Ascending aorta (tissue), 2 donors: ENCODE data around the gene STAP2. TPM values are rescaled to one million over a fixed set of nuclear protein-coding genes. Genes with fewer than 3 reads are reported as not detected.

ENCODE experiments used
- DNase-seq, 2 donors: peaks; one replicate each; pipeline ENCODE4 v3.0.0-alpha.2; 2019; ENCODE audit warnings: low spot score in 2 of 2
- H3K27ac ChIP-seq, 2 donors: fragments of 200-600 bp; sonication (generic); one replicate each; pipeline ENCODE4 v1.5.1; 2016 to 2017; ENCODE audit warnings: mild to moderate bottlenecking in 1 of 2
- H3K27me3 ChIP-seq: fragments of 200-600 bp; sonication (generic); one replicate; pipeline ENCODE4 v1.5.1; 2017
- H3K36me3 ChIP-seq, 2 donors: fragments of 200-600 bp; sonication (generic); one replicate each; pipeline ENCODE4 v1.5.1; 2016
- H3K4me1 ChIP-seq, 2 donors: fragments of 200-600 bp; sonication (generic); one replicate each; pipeline ENCODE4 v1.5.1; 2016 to 2017; ENCODE audit warnings: mild to moderate bottlenecking in 1 of 2
- H3K4me3 ChIP-seq, 2 donors: fragments of 200-600 bp; sonication (generic); one replicate each; pipeline ENCODE4 v1.5.1; 2016 to 2017; ENCODE audit warnings: mild to moderate bottlenecking in 1 of 2
- H3K9me3 ChIP-seq, 2 donors: fragments of 200-600 bp; sonication (generic); one replicate each; pipeline ENCODE4 v1.5.1; 2016
- CTCF ChIP-seq, 3 experiments: fragments of 200-600 bp in 2 of 3; fragments of 450-650 bp in 1 of 3; sonication (generic) in 2 of 3; IDR thresholded peaks; one replicate each; pipeline ENCODE4 v1.5.1; 2016 to 2019; ENCODE audit warnings: antibody characterized with exemption in 3 of 3, mild to moderate bottlenecking in 1 of 3, moderate library complexity in 1 of 3
- intact Hi-C: fragments of 100-400 bp; cut with DNase I; formaldehyde crosslinking; loops from one replicate; pipeline ENCODE4 v1.15.1; 2023
- total RNA-seq: library from RNA; depleted of rRNA; stranded (reverse); fragments of >200 nt; gene quantifications from one replicate; pipeline ENCODE4 v1.1.0, GENCODE V29; 2016

Gene STAP2
- total RNA-seq, 1 donor from 2014 or later, result 6.6 TPM

GRCh38 chr19:4365791-4366665 is 27.4 kb upstream of the STAP2 start:
- H3K36me3 ChIP-seq, result peaks cover 44 to 57% of the 10 kb centered on the region in 2 donors
- H3K9me3 ChIP-seq, result no peaks in the 10 kb centered on the region
- intact Hi-C loops, result no loop called here
- TF ChIP-seq CTCF (IDR thresholded peaks at IDR 0.05), result no peak
- DNase-seq, result no peak
- no peak overlapping the region for H3K27ac ChIP-seq
- H3K27me3 ChIP-seq, result no peaks in the 10 kb centered on the region
- no peak overlapping the region for H3K4me3 ChIP-seq
- H3K4me1 ChIP-seq, result peaks cover 0 to 21% of the 10 kb centered on the region in 2 donors

GRCh38 chr19:4365341-4365740 is 26.7 kb upstream of the STAP2 start:
- Histone ChIP-seq H3K4me3 (no peak overlapping the region), H3K9me3 (no peaks in the 10 kb centered on the region), H3K27ac (no peak overlapping the region), H3K27me3 (no peaks in the 10 kb centered on the region), H3K36me3 (peaks cover 51 to 64% of the 10 kb centered on the region in 2 donors), H3K4me1 (peaks cover 0 to 14% of the 10 kb centered on the region in 2 donors)
- TF ChIP-seq CTCF (IDR thresholded peaks at IDR 0.05), result no peak
- DNase-seq, result no peak
- intact Hi-C loops, result no loop called here

- Histone ChIP-seq H3K4me3 (no peak overlapping the region), H3K36me3 (peaks cover 60 to 80% of the 10 kb centered on the region in 2 donors), H3K27me3 (no peaks in the 10 kb centered on the region), H3K9me3 (no peaks in the 10 kb centered on the region), H3K4me1 (peaks cover 0 to 9% of the 10 kb centered on the region in 2 donors), H3K27ac (no peak overlapping the region)
- DNase-seq, result no peak
- intact Hi-C loops, result no loop called here
- TF ChIP-seq CTCF (IDR thresholded peaks at IDR 0.05), result no peak
Observed at GRCh38 chr19:4363571-4364304, 25.1 kb upstream of the STAP2 start.

- intact Hi-C loops, result no loop called here
- Histone ChIP-seq H3K36me3 (peaks cover 60 to 83% of the 10 kb centered on the region in 2 donors), H3K9me3 (no peaks in the 10 kb centered on the region)
Observed at GRCh38 chr19:4362831-4363545, 24.4 kb upstream of the STAP2 start.

More at GRCh38 chr19:4362831-4363545, 24.4 kb upstream of the STAP2 start:
- no peaks in the 10 kb centered on the region for H3K27me3 ChIP-seq
- no peak overlapping the region for H3K4me3 ChIP-seq
- TF ChIP-seq CTCF (IDR thresholded peaks at IDR 0.05), result no peak
- DNase-seq, result no peak
- H3K27ac ChIP-seq, result no peak overlapping the region
- peaks cover 0 to 4% of the 10 kb centered on the region in 2 donors for H3K4me1 ChIP-seq
